Left ventricle myocardium inferior (tissue), 1 donor: Measurements from ENCODE around the gene CXCR5. TPM values are rescaled to one million over a fixed set of nuclear protein-coding genes. Genes with fewer than 3 reads are reported as not detected.

Experiments
- DNase-seq: peaks from one replicate; pipeline ENCODE4 v3.0.0-alpha.2; 2020
- H3K27ac ChIP-seq: fragments of 200-600 bp; replicated peaks from 2 replicates; pipeline ENCODE4 v1.8.0; 2021
- H3K27me3 ChIP-seq: fragments of 200-600 bp; 2 replicates; pipeline ENCODE4 v1.8.0; 2021; ENCODE audit warnings: low read depth
- H3K36me3 ChIP-seq: fragments of 200-600 bp; 2 replicates; pipeline ENCODE4 v1.8.0; 2021
- H3K4me1 ChIP-seq: fragments of 200-600 bp; 2 replicates; pipeline ENCODE4 v1.8.0; 2021
- H3K4me3 ChIP-seq: fragments of 200-600 bp; 2 replicates; pipeline ENCODE4 v1.8.0; 2021; ENCODE audit warnings: mild to moderate bottlenecking, moderate library complexity
- H3K9me3 ChIP-seq: fragments of 200-600 bp; replicated peaks from 2 replicates; pipeline ENCODE4 v1.8.0; 2021
- intact Hi-C: fragments of 100-400 bp; cut with micrococcal nuclease; formaldehyde crosslinking; loops from one replicate; pipeline ENCODE4 v1.11.0; 2022
- total RNA-seq: library from RNA; stranded (reverse); fragmentation: NEBNext Ultra II Directional; extraction: Animal tissue kit (Norgen Biotek cat#: 25700); gene quantifications from one replicate; pipeline ENCODE4 v1.2.1, GENCODE V29; 2021
- TF ChIP-seq, protein P1 (sequence below): fragments of 200-600 bp; IDR thresholded peaks from 2 replicates; pipeline ENCODE4 v1.8.0; 2021; ENCODE audit warnings: antibody characterized with exemption, mild to moderate bottlenecking, borderline replicate concordance
- donor health status: DM: no; HTN: yes; CAD: no; lungs with severe emphysema.

CXCR5 gene
- total RNA-seq, 1 donor from 2014 or later = not detected

DNA sequence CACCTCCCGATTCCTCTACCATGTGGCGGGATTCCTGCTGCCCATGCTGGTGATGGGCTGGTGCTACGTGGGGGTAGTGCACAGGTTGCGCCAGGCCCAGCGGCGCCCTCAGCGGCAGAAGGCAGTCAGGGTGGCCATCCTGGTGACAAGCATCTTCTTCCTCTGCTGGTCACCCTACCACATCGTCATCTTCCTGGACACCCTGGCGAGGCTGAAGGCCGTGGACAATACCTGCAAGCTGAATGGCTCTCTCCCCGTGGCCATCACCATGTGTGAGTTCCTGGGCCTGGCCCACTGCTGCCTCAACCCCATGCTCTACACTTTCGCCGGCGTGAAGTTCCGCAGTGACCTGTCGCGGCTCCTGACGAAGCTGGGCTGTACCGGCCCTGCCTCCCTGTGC lies 10.5 kb downstream of the CXCR5 start:
- TF ChIP-seq, protein P1, sequence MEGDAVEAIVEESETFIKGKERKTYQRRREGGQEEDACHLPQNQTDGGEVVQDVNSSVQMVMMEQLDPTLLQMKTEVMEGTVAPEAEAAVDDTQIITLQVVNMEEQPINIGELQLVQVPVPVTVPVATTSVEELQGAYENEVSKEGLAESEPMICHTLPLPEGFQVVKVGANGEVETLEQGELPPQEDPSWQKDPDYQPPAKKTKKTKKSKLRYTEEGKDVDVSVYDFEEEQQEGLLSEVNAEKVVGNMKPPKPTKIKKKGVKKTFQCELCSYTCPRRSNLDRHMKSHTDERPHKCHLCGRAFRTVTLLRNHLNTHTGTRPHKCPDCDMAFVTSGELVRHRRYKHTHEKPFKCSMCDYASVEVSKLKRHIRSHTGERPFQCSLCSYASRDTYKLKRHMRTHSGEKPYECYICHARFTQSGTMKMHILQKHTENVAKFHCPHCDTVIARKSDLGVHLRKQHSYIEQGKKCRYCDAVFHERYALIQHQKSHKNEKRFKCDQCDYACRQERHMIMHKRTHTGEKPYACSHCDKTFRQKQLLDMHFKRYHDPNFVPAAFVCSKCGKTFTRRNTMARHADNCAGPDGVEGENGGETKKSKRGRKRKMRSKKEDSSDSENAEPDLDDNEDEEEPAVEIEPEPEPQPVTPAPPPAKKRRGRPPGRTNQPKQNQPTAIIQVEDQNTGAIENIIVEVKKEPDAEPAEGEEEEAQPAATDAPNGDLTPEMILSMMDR = no peak
- no peak for DNase-seq
- peaks cover 13% of the 10 kb centered on the region for H3K4me1 ChIP-seq

DNA sequence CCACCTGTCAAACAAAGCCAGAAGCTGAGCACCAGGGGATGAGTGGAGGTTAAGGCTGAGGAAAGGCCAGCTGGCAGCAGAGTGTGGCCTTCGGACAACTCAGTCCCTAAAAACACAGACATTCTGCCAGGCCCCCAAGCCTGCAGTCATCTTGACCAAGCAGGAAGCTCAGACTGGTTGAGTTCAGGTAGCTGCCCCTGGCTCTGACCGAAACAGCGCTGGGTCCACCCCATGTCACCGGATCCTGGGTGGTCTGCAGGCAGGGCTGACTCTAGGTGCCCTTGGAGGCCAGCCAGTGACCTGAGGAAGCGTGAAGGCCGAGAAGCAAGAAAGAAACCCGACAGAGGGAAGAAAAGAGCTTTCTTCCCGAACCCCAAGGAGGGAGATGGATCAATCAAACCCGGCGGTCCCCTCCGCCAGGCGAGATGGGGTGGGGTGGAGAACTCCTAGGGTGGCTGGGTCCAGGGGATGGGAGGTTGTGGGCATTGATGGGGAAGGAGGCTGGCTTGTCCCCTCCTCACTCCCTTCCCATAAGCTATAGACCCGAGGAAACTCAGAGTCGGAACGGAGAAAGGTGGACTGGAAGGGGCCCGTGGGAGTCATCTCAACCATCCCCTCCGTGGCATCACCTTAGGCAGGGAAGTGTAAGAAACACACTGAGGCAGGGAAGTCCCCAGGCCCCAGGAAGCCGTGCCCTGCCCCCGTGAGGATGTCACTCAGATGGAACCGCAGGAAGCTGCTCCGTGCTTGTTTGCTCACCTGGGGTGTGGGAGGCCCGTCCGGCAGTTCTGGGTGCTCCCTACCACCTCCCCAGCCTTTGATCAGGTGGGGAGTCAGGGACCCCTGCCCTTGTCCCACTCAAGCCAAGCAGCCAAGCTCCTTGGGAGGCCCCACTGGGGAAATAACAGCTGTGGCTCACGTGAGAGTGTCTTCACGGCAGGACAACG lies 11.7 kb downstream of the CXCR5 start:
- H3K36me3 ChIP-seq = peaks cover 20% of the 10 kb centered on the region
- no peak for DNase-seq
- no peak overlapping the region for H3K4me3 ChIP-seq
- TF ChIP-seq, protein P1 = no peak
- no peaks in the 10 kb centered on the region for H3K9me3 ChIP-seq
- H3K4me1 ChIP-seq = peaks cover under 1% of the 10 kb centered on the region
- no peak overlapping the region for H3K27ac ChIP-seq
- H3K27me3 ChIP-seq = no peaks in the 10 kb centered on the region
- intact Hi-C loops = no loop called here

More for the DNA sequence above, 10.5 kb downstream of the CXCR5 start:
- Histone ChIP-seq H3K9me3 (no peaks in the 10 kb centered on the region), H3K4me3 (no peak overlapping the region), H3K27ac (no peak overlapping the region), H3K36me3 (peaks cover 10% of the 10 kb centered on the region), H3K27me3 (no peaks in the 10 kb centered on the region)
- intact Hi-C loops = no loop called here

DNA sequence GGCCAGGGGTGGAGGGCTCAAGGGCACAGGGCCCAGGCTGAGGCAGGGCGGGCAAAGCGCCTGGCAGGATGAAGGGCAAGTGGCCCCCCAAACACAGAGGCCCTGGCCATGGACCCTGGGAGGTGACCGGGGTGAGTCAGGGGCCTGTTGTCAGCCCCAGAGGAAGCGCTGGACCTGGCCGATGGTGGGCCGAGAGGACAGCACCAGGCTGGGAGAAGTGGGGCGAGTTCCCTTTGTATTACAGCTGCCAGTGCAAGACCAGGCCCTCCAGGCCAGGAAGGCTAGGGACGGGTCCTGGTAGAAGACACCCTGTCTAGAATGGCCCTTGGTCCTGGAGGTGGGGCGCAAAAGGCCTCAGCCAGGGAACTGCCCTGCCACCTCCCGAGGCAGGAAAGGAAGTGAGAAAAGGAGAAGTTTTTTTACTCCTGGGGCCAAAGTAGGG lies 12.8 kb downstream of the CXCR5 start:
- no peak for DNase-seq

DNA sequence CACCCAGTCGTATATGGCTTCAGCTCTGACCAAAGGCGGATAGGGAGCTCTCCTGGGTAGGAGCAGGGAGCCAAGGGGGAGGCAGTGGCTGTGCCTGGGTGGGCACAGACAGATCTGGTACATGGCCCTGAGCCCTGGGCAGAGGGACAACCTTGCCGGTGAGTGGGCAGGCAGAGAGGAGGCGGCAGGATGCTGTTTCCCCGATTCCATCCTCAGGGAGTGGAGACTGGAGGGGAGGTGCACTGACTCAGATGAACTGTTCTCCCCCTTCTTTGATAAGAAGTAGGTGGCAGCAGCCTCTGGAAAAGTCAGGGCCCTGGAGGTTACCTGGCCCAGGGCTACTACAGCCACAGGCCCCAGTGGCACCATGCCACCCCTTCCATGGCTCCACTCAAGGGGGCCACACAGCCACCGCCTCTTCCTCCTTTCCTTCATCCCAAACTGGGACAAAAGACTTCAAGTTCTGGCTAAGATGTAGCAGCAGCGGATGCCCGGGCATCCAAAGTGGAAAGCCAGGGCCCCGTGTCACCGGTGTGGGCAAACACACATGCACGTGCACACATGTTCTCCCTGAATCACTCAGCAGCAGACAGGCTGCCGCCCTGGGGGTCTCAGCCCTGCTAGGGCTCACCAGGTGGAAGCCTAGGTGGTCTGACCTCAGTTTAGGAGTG lies 13.4 kb downstream of the CXCR5 start:
- H3K27ac ChIP-seq = no peak overlapping the region
- no peak for DNase-seq
- TF ChIP-seq, protein P1 = no peak
- no peaks in the 10 kb centered on the region for H3K4me1 ChIP-seq
- H3K27me3 ChIP-seq = no peaks in the 10 kb centered on the region
- H3K4me3 ChIP-seq = no peak overlapping the region
- intact Hi-C loops = no loop called here
- peaks cover 37% of the 10 kb centered on the region for H3K36me3 ChIP-seq
- H3K9me3 ChIP-seq = no peaks in the 10 kb centered on the region

More for the DNA sequence above, 12.8 kb downstream of the CXCR5 start:
- Histone ChIP-seq H3K9me3 (no peaks in the 10 kb centered on the region), H3K36me3 (peaks cover 31% of the 10 kb centered on the region), H3K27me3 (no peaks in the 10 kb centered on the region), H3K4me1 (no peaks in the 10 kb centered on the region), H3K4me3 (no peak overlapping the region), H3K27ac (no peak overlapping the region)
- intact Hi-C loops = no loop called here
- TF ChIP-seq, protein P1 = no peak

DNA sequence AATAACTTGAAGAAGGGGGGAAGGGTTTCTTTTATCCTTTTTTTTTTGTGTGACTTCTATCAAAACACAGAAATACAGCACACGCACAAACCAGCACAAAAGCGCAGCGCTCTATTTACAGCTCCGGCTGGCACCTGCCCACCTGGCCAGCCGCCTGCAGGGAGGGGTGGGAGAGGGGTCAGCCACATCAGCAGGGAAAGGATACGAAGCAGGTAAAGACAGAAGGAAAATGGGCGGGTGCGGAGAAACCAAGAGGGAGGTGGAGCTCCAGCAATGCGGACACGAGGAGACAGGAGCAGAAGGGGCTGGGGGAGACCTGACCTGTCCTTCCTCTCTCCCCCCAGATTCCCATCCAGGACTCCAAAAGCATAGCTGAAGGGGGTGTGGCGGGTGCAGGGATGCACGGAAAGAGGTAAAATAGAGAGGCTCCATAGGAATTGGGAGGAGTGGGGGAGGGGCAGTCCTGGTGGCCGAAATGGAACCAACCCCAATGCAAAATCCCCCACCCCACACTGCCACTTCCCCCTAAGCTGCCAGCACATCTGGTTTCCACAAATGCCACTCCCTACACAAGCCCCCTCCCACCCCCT lies 14.1 kb downstream of the CXCR5 start:
- no peak overlapping the region for H3K4me3 ChIP-seq
- H3K4me1 ChIP-seq = no peaks in the 10 kb centered on the region
- no peaks in the 10 kb centered on the region for H3K27me3 ChIP-seq
- no peak overlapping the region for H3K27ac ChIP-seq
- TF ChIP-seq, protein P1 = no peak
- peaks cover 44% of the 10 kb centered on the region for H3K36me3 ChIP-seq
- no peak for DNase-seq
- intact Hi-C loops = no loop called here
- H3K9me3 ChIP-seq = no peaks in the 10 kb centered on the region
